Mesenchymal stem cell (in vitro differentiated cells and primary cell): Measurements from ENCODE around the gene TSPAN9.

Experiments
- DNase-seq: peaks from one replicate; pipeline ENCODE4 v3.0.0-alpha.2; 2013
- H2AFZ ChIP-seq: one replicate; pipeline ENCODE4 v1.6.1; 2013; ENCODE audit warnings: low read depth, mild to moderate bottlenecking, control low read depth, inconsistent platforms, low read length, moderate library complexity
- H2AK5ac ChIP-seq: 2 replicates; pipeline ENCODE4 v1.6.1; 2013; ENCODE audit warnings: low read length, moderate library complexity, mild to moderate bottlenecking, inconsistent platforms; ENCODE audit not compliant: severe bottlenecking
- H2BK120ac ChIP-seq: one replicate; pipeline ENCODE4 v1.6.1; 2013; ENCODE audit warnings: low read depth, mild to moderate bottlenecking, inconsistent platforms, low read length, moderate library complexity
- H2BK12ac ChIP-seq, 2 experiments: one replicate each; pipeline ENCODE4 v1.6.1; 2013; ENCODE audit warnings: inconsistent platforms in 2 of 2, low read length in 2 of 2, mild to moderate bottlenecking in 2 of 2, moderate library complexity in 2 of 2, control low read depth in 1 of 2
- H2BK15ac ChIP-seq: one replicate; pipeline ENCODE4 v1.6.1; 2013; ENCODE audit warnings: mild to moderate bottlenecking, low read depth, inconsistent platforms; ENCODE audit not compliant: poor library complexity, severe bottlenecking
- H2BK5ac ChIP-seq: 2 replicates; pipeline ENCODE4 v1.6.1; 2013; ENCODE audit warnings: low read depth, mild to moderate bottlenecking, low read length, control low read depth, inconsistent platforms; ENCODE audit not compliant: poor library complexity, severe bottlenecking
- H3K14ac ChIP-seq, 2 experiments: one replicate each; pipeline ENCODE4 v1.6.1; 2013; ENCODE audit warnings: inconsistent platforms in 2 of 2, low read length in 2 of 2, control low read depth in 1 of 2, mild to moderate bottlenecking in 1 of 2, moderate library complexity in 1 of 2
- H3K18ac ChIP-seq, 2 experiments: one replicate each; pipeline ENCODE4 v1.6.1; 2013; ENCODE audit warnings: inconsistent platforms in 2 of 2, low read length in 2 of 2, control low read depth in 1 of 2, low read depth in 1 of 2, mild to moderate bottlenecking in 1 of 2
- H3K23ac ChIP-seq, 2 experiments: one replicate each; pipeline ENCODE4 v1.6.1; 2013; ENCODE audit warnings: inconsistent platforms in 2 of 2, low read length in 2 of 2, mild to moderate bottlenecking in 2 of 2, moderate library complexity in 2 of 2, control low read depth in 1 of 2
- H3K27ac ChIP-seq: 2 replicates; pipeline ENCODE4 v1.5.1; 2013; ENCODE audit warnings: mild to moderate bottlenecking, moderate library complexity, low read length, control low read depth, inconsistent platforms; ENCODE audit not compliant: poor library complexity, severe bottlenecking
- H3K27me3 ChIP-seq, 2 experiments: 2 replicates each; pipeline versions ENCODE4 v1.6.1 to v1.7.0; 2013; ENCODE audit warnings: low read length in 2 of 2, mild to moderate bottlenecking in 2 of 2, moderate library complexity in 2 of 2, control low read depth in 1 of 2, inconsistent platforms in 1 of 2; ENCODE audit not compliant: control insufficient read depth in 1 of 2, insufficient read depth in 1 of 2
- H3K36me3 ChIP-seq, 2 experiments: 2 replicates each; pipeline versions ENCODE4 v1.6.1 to v1.7.0; 2013; ENCODE audit warnings: low read length in 2 of 2, control low read depth in 1 of 2, inconsistent platforms in 1 of 2, low read depth in 1 of 2, mild to moderate bottlenecking in 1 of 2; ENCODE audit not compliant: insufficient read depth in 2 of 2, control insufficient read depth in 1 of 2
- H3K4ac ChIP-seq, 2 experiments: one replicate each; pipeline ENCODE4 v1.6.1; 2013; ENCODE audit warnings: inconsistent platforms in 2 of 2, low read length in 2 of 2, mild to moderate bottlenecking in 2 of 2, moderate library complexity in 2 of 2, control low read depth in 1 of 2, low read depth in 1 of 2
- H3K4me1 ChIP-seq: 2 replicates; pipeline ENCODE4 v1.6.1; 2013; ENCODE audit warnings: low read depth, low read length, control low read depth; ENCODE audit not compliant: control insufficient read depth, insufficient read depth
- H3K4me2 ChIP-seq: 2 replicates; pipeline ENCODE4 v1.6.1; 2013; ENCODE audit warnings: low read length, mild to moderate bottlenecking, inconsistent platforms; ENCODE audit not compliant: poor library complexity, severe bottlenecking
- H3K4me3 ChIP-seq, 2 experiments: 2 replicates each; pipeline versions ENCODE4 v1.5.1 to v1.7.0; 2013; ENCODE audit warnings: low read length in 2 of 2, mild to moderate bottlenecking in 2 of 2, control low read depth in 1 of 2, low read depth in 1 of 2; ENCODE audit not compliant: insufficient read depth in 1 of 2
- H3K79me1 ChIP-seq: replicated peaks from 2 replicates; pipeline ENCODE4 v1.6.1; 2013; ENCODE audit warnings: mild to moderate bottlenecking, control low read depth, low read length, inconsistent platforms; ENCODE audit not compliant: poor library complexity, severe bottlenecking
- H3K9ac ChIP-seq: 2 replicates; pipeline ENCODE4 v1.7.0; 2013; ENCODE audit warnings: mild to moderate bottlenecking, low read length, moderate library complexity
- H3K9me3 ChIP-seq: 2 replicates; pipeline ENCODE4 v1.7.0; 2013; ENCODE audit warnings: mild to moderate bottlenecking, low read length; ENCODE audit not compliant: control insufficient read depth
- H4K8ac ChIP-seq: one replicate; pipeline ENCODE4 v1.6.1; 2013; ENCODE audit warnings: inconsistent platforms, mild to moderate bottlenecking, low read length, moderate library complexity
- H4K91ac ChIP-seq: one replicate; pipeline ENCODE4 v1.6.1; 2013; ENCODE audit warnings: mild to moderate bottlenecking, low read length, inconsistent platforms
- WGBS: methylation state at CpG from one replicate; pipeline ENCODE4 v1.1.7; 2013; ENCODE audit warnings: mixed read lengths; 5-methylcytosine and 5-hydroxymethylcytosine counted together

Gene TSPAN9

DNA sequence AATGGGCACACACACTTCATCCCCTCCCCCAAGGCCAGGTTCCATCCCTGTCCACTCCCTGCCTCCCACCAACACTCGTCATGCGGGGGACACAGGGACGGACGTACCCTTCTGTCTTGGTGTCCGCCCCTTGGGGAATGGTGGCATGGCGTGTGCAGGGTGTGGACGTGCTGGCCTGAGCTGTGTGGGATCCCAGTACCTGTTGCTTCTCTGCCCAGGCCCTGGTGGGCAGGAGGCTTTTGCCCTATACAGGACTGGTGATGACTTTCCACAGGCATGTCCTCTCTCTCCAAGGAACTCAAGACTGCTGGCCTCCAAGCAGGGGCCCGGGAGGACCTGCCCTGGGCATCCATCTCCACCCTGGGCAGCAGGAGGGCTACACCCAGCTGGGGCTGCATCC, 218.0 kb downstream of the TSPAN9 start:
- no peak overlapping the region for H2AK5ac ChIP-seq
- 98% methylated on average over 8 of the region's 8 CpGs for WGBS
- no peak overlapping the region for H3K9ac ChIP-seq
- H3K79me1 ChIP-seq = no peaks in the 10 kb centered on the region
- H3K27ac ChIP-seq = no peak overlapping the region
- H4K91ac ChIP-seq = no peak overlapping the region
- no peak overlapping the region for H3K18ac ChIP-seq
- H2BK120ac ChIP-seq = no peak overlapping the region
- no peak overlapping the region for H3K4me3 ChIP-seq
- no peak overlapping the region for H3K4me2 ChIP-seq
- H2BK15ac ChIP-seq = no peak overlapping the region
- H3K23ac ChIP-seq = no peak overlapping the region
- H2AFZ ChIP-seq = no peak overlapping the region
- H2BK12ac ChIP-seq = no peak overlapping the region
- no peak overlapping the region for H3K4ac ChIP-seq
- no peaks in the 10 kb centered on the region for H3K9me3 ChIP-seq
- peaks cover 0 to 31% of the 10 kb centered on the region in 2 experiments for H3K27me3 ChIP-seq
- H3K36me3 ChIP-seq = peaks cover 0 to 9% of the 10 kb centered on the region in 2 experiments
- H4K8ac ChIP-seq = no peak overlapping the region
- peak overlapping the region in 1 of 2 experiments; percentile 37 for H3K14ac ChIP-seq
- H2BK5ac ChIP-seq = no peak overlapping the region
- DNase-seq = no peak
- H3K4me1 ChIP-seq = peaks cover 22% of the 10 kb centered on the region

- peaks cover 0 to 31% of the 10 kb centered on the region in 2 experiments for H3K27me3 ChIP-seq
- H3K4me1 ChIP-seq = peaks cover 26% of the 10 kb centered on the region
- no peak overlapping the region for H3K27ac ChIP-seq
- no peak overlapping the region for H3K18ac ChIP-seq
- no peak overlapping the region for H3K4me2 ChIP-seq
- peak overlapping the region; percentile 38 for H3K9ac ChIP-seq
- no peak overlapping the region for H4K8ac ChIP-seq
- H3K14ac ChIP-seq = no peak overlapping the region
- no peaks in the 10 kb centered on the region for H3K9me3 ChIP-seq
- no peak overlapping the region for H2BK120ac ChIP-seq
- H3K36me3 ChIP-seq = peaks cover 0 to 9% of the 10 kb centered on the region in 2 experiments
- H3K4ac ChIP-seq = no peak overlapping the region
- H3K79me1 ChIP-seq = no peaks in the 10 kb centered on the region
- no peak overlapping the region for H3K23ac ChIP-seq
- 81% methylated on average over 16 of the region's 16 CpGs for WGBS
- H2BK5ac ChIP-seq = no peak overlapping the region
- no peak overlapping the region for H2AK5ac ChIP-seq
- H2BK12ac ChIP-seq = no peak overlapping the region
- H3K4me3 ChIP-seq = no peak overlapping the region
- H4K91ac ChIP-seq = no peak overlapping the region
- no peak for DNase-seq
- H2AFZ ChIP-seq = no peak overlapping the region
- no peak overlapping the region for H2BK15ac ChIP-seq
These were observed 218.6 kb downstream of the TSPAN9 start for GRCh38 chr12:3295646-3296408.

DNA sequence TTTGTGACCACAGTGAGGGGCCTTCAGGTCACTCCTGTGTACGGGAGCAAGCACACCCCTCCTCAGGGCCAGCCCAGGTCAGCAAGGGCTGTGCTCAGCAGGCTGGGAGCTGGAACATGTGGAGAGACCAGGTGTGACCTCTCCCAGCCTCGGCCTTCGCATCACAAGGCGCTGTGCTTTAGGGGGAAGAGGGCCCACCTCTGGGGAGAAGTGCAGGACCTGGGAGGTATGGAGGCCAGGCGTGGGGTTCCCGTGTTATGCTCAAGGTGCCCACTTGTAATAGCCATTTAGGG, 219.2 kb downstream of the TSPAN9 start:
- Histone ChIP-seq H3K4ac (no peak overlapping the region), H3K27me3 (peaks cover 0 to 31% of the 10 kb centered on the region in 2 experiments), H3K4me3 (no peak overlapping the region), H2BK12ac (no peak overlapping the region), H3K36me3 (peaks cover 0 to 9% of the 10 kb centered on the region in 2 experiments), H3K79me1 (no peaks in the 10 kb centered on the region), H3K9me3 (no peaks in the 10 kb centered on the region), H3K14ac (no peak overlapping the region), H2AK5ac (no peak overlapping the region), H2BK15ac (no peak overlapping the region), H2BK120ac (no peak overlapping the region), H2BK5ac (no peak overlapping the region), H3K18ac (no peak overlapping the region), H3K4me1 (peaks cover 28% of the 10 kb centered on the region), H2AFZ (no peak overlapping the region), H3K4me2 (no peak overlapping the region), H4K8ac (no peak overlapping the region), H3K9ac (peak overlapping the region; percentile 38), H3K27ac (no peak overlapping the region), H4K91ac (no peak overlapping the region), H3K23ac (no peak overlapping the region)
- WGBS = 85% methylated on average over 6 of the region's 6 CpGs
- DNase-seq = no peak

GRCh38 chr12:3298603-3299002, 221.4 kb downstream of the TSPAN9 start:
- H3K14ac ChIP-seq = no peak overlapping the region
- no peak overlapping the region for H4K8ac ChIP-seq
- H2AFZ ChIP-seq = no peak overlapping the region
- H2BK15ac ChIP-seq = no peak overlapping the region
- peaks cover 0 to 4% of the 10 kb centered on the region in 2 experiments for H3K36me3 ChIP-seq
- H2BK12ac ChIP-seq = no peak overlapping the region
- H3K4me3 ChIP-seq = no peak overlapping the region
- H3K9ac ChIP-seq = no peak overlapping the region
- H2BK120ac ChIP-seq = no peak overlapping the region
- H3K4me2 ChIP-seq = no peak overlapping the region
- no peaks in the 10 kb centered on the region for H3K9me3 ChIP-seq
- no peak overlapping the region for H3K27ac ChIP-seq
- H3K23ac ChIP-seq = no peak overlapping the region
- no peak for DNase-seq
- H3K18ac ChIP-seq = no peak overlapping the region
- H3K27me3 ChIP-seq = peaks cover 0 to 29% of the 10 kb centered on the region in 2 experiments
- H2BK5ac ChIP-seq = no peak overlapping the region
- H3K79me1 ChIP-seq = no peaks in the 10 kb centered on the region
- peaks cover 28% of the 10 kb centered on the region for H3K4me1 ChIP-seq
- WGBS = 75% methylated on average over 17 of the region's 17 CpGs
- H4K91ac ChIP-seq = no peak overlapping the region
- H3K4ac ChIP-seq = no peak overlapping the region
- H2AK5ac ChIP-seq = no peak overlapping the region
